GM12892 (cell line): ENCODE measurements around the gene C3.
"Not testable (repeated sequence)": the region's sequence is repeated elsewhere in the genome, so short reads cannot be mapped to it uniquely, and the experiment has no call there.

Experiments used
- POLR2A ChIP-seq: IDR thresholded peaks from 2 replicates; pipeline ENCODE4 v1.6.1; 2011; ENCODE audit warnings: low read depth, low read length, control low read depth
- POLR2AphosphoS5 ChIP-seq: IDR thresholded peaks from 2 replicates; pipeline ENCODE4 v1.6.1; 2011; ENCODE audit warnings: low read depth, low read length, control low read depth

DNA sequence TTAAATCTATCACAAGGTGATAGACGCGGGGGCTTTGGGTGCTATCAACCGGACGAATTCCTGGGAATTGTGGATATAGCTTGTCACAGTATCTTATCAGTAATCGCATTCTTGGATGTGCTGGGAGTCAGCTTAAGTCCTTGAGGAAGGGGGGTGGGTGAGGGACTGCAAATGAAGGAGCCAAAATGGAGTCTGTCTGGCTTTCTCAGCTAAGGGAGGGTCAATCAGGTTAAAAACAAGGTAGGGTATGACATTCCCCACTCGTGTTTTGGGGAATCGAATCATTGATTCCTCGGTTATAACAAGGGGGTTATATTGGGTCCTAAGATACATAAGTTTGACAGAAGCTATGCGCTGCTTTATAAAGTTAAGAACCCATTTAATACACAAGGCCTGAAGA, 64.1 kb downstream of the C3 start:
- TF ChIP-seq POLR2A, POLR2AphosphoS5: not testable (repeated sequence)
